ENCODE data around the gene ASCL1.

DNA sequence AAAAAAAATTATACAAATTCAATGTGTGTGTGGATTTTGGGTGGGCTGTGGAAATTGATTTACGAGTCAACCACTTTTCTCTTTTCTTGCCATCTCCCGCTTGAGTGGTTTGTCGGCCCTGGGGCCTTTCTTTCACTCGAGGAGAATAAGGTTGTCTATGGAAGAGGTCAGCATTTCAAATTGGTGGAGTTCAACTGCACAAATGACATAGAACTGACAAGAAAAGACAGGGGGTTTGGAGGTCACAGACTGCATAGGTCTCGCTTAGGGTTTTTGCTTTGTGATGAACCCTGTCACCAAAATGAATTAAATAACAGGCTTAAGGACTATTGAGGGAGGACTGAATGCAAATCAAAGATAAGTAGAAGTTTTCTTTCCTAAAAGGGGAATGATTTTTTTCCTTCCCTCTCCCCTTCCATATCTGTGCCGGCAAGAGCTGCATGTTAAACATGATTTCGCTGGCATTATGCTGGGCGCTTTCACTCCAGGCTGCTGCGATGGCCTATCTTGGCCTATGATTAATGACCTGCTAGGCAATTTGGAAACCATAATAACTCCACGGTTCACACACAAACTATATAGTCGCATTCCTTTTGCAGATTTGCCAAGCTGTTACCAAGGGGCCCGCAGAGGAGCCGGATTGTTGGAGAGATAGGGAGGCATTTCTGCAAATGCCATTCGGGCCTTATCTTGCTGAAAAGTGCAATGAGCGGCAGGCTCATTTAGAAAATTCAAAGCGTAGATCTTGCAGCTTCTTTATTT, 20.7 kb downstream of the ASCL1 start:
- no peak for TF ChIP-seq POLR2A (IDR thresholded peaks at IDR 0.05)
- TF ChIP-seq, protein P1, sequence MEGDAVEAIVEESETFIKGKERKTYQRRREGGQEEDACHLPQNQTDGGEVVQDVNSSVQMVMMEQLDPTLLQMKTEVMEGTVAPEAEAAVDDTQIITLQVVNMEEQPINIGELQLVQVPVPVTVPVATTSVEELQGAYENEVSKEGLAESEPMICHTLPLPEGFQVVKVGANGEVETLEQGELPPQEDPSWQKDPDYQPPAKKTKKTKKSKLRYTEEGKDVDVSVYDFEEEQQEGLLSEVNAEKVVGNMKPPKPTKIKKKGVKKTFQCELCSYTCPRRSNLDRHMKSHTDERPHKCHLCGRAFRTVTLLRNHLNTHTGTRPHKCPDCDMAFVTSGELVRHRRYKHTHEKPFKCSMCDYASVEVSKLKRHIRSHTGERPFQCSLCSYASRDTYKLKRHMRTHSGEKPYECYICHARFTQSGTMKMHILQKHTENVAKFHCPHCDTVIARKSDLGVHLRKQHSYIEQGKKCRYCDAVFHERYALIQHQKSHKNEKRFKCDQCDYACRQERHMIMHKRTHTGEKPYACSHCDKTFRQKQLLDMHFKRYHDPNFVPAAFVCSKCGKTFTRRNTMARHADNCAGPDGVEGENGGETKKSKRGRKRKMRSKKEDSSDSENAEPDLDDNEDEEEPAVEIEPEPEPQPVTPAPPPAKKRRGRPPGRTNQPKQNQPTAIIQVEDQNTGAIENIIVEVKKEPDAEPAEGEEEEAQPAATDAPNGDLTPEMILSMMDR (IDR thresholded peaks at IDR 0.05) = no peak

Data from Peyer's patch (tissue), 4 donors.